Breast epithelium (tissue), 4 donors: Measurements from ENCODE around the gene ADAMTS17. TPM values are rescaled to one million over a fixed set of nuclear protein-coding genes. Genes with fewer than 3 reads are reported as not detected.
A peak's percentile ranks its signal among the peaks of the same experiment; 100 is the strongest.

Experiments used
- DNase-seq, 2 donors: peaks; one replicate each; pipeline ENCODE4 v3.0.0-alpha.2; 2019; ENCODE audit warnings: low spot score in 2 of 2
- H3K27ac ChIP-seq, 2 donors: fragments of 200-600 bp; sonication (generic) in 1 of 2; one replicate each; pipeline ENCODE4 v1.5.1; 2016 to 2019; ENCODE audit warnings: mild to moderate bottlenecking in 1 of 2
- H3K27me3 ChIP-seq, 2 donors: fragments of 200-600 bp; sonication (generic) in 1 of 2; one replicate each; pipeline versions ENCODE4 v1.5.1 to v1.6.0; 2017 to 2019; ENCODE audit warnings: control low read depth in 1 of 2, mild to moderate bottlenecking in 1 of 2
- H3K36me3 ChIP-seq: fragments of 200-600 bp; one replicate; pipeline ENCODE4 v1.5.1; 2019
- H3K4me1 ChIP-seq, 2 donors: fragments of 200-600 bp; sonication (generic); one replicate each; pipeline ENCODE4 v1.5.1; 2016 to 2019; ENCODE audit warnings: control low read depth in 1 of 2
- H3K4me3 ChIP-seq, 3 donors: fragments of 200-600 bp; sonication (generic); 1 replicate in 2 of 3; 2 replicates in 1 of 3; pipeline ENCODE4 v1.5.1; 2016 to 2019; ENCODE audit warnings: mild to moderate bottlenecking in 3 of 3, moderate library complexity in 2 of 3
- H3K9me3 ChIP-seq, 2 donors: fragments of 200-600 bp; sonication (generic) in 1 of 2; one replicate each; pipeline ENCODE4 v1.5.1; 2016 to 2019; ENCODE audit warnings: control low read depth in 1 of 2
- POLR2A ChIP-seq: fragments of 450-650 bp; IDR thresholded peaks from one replicate; pipeline ENCODE4 v1.6.1; 2016; ENCODE audit warnings: antibody characterized with exemption, mild to moderate bottlenecking, moderate library complexity
- POLR2AphosphoS5 ChIP-seq, 3 donors: sonication (generic); formaldehyde crosslinking; IDR thresholded peaks; one replicate each; pipeline ENCODE4 v1.6.1; 2017; ENCODE audit warnings: antibody characterized with exemption in 3 of 3
- intact Hi-C: fragments of 100-400 bp; cut with DNase I; formaldehyde crosslinking; loops from one replicate; pipeline ENCODE4 v1.15.1; 2023; ENCODE audit warnings: low total_unique reads
- total RNA-seq, 3 donors: library from RNA; depleted of rRNA; stranded (reverse); fragments of >200 nt; gene quantifications; one replicate each; pipeline ENCODE4 v1.1.0, GENCODE V29; 2016
- TF ChIP-seq, protein P1 (sequence below), 3 donors: fragments of 450-650 bp; IDR thresholded peaks; one replicate each; pipeline ENCODE4 v1.5.1; 2016 to 2017; ENCODE audit warnings: antibody characterized with exemption in 3 of 3, mild to moderate bottlenecking in 3 of 3, moderate library complexity in 3 of 3

Gene ADAMTS17
- total RNA-seq, 3 donors from 2014 or later, result 5.1 to 8.0 (median 5.9) TPM

DNA sequence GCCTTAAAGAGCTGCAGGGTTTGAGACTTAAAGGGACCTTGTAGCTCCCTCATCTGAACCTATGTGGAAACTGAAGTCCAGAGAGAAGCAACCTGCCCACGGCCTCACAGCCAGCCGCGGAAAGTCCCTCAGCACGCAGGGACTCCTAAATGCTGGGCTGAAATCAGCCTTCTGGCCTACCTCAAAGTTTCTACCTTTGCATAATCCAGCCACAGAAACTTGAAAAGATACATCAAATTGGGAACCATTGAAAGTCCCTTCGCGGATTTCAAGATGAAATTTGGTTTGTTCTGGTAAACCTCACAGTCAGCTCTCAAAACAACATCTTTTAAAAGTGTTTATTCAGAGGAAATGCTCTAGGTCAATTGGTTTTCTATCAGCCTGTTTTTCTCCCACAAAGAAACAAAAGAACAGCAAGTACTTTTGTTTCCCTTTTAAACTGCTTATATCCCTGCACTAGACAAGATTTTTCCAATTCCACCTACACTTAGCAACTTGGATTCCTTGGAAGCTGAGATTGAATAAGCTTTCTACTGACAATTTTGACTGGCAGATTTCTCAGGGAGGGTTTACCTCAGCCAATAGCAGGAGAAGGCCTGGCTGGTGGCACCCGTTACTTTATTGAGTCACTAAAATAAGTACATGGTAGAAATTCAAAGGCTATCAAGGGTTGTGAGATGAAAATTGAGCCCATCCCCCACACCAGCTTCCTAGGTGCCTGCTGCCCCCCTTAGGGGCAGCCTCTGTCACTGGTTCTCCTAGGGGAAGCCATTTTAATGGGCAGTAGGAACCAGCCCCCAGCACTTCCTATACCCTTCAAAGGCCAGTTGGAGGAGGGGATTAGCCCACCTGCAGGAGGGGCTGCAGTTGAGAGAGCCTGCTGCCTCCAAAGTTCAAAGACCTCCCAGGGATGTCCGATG is 171.2 kb downstream of the ADAMTS17 start:
- H3K36me3 ChIP-seq, result no peaks in the 10 kb centered on the region

DNA sequence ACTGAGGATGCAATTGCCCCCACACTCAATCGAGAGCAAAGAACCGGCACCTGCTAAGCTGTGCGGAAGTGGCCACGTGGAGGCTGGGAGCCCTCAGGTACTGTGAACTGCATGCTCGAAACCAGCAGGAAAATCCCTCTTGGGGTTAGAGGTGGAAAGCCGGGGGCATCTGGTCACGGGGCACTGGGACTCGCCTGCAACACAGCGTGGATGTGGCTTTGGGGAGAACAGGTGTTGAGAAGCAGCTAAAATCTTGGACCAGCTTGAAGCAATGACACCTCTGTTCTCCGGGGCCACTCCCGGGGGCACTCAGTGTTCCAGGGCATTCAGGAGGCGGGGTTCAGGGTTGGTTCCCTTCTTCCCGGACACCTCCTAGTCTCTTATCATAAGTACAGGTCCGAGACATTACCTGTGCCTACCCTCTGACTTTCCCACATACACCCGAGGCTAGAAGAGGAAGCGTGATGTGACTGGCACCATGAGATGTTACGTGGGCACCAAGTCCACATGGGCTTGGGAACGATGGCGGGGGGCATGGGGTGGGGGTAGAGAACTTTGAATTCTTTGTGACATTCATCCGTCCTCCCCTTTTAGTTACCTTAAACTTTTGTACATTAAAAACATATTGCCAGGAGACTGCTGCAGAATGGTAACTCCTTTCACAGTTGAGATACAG is 172.0 kb downstream of the ADAMTS17 start:
- intact Hi-C loops, result no loop called here
- Histone ChIP-seq H3K36me3 (no peaks in the 10 kb centered on the region), H3K4me1 (no peaks in the 10 kb centered on the region), H3K9me3 (peaks cover 21 to 23% of the 10 kb centered on the region in 2 donors), H3K4me3 (no peak overlapping the region), H3K27me3 (no peaks in the 10 kb centered on the region), H3K27ac (peak overlapping the region in 1 of 2 donors; percentile 32)
- no peak for DNase-seq
- no peak for TF ChIP-seq POLR2AphosphoS5 (IDR thresholded peaks at IDR 0.05)
- TF ChIP-seq, protein P1, sequence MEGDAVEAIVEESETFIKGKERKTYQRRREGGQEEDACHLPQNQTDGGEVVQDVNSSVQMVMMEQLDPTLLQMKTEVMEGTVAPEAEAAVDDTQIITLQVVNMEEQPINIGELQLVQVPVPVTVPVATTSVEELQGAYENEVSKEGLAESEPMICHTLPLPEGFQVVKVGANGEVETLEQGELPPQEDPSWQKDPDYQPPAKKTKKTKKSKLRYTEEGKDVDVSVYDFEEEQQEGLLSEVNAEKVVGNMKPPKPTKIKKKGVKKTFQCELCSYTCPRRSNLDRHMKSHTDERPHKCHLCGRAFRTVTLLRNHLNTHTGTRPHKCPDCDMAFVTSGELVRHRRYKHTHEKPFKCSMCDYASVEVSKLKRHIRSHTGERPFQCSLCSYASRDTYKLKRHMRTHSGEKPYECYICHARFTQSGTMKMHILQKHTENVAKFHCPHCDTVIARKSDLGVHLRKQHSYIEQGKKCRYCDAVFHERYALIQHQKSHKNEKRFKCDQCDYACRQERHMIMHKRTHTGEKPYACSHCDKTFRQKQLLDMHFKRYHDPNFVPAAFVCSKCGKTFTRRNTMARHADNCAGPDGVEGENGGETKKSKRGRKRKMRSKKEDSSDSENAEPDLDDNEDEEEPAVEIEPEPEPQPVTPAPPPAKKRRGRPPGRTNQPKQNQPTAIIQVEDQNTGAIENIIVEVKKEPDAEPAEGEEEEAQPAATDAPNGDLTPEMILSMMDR (IDR thresholded peaks at IDR 0.05), result no peak

More for the DNA sequence above, 171.2 kb downstream of the ADAMTS17 start:
- Histone ChIP-seq H3K9me3 (peaks cover 21 to 26% of the 10 kb centered on the region in 2 donors), H3K27me3 (no peaks in the 10 kb centered on the region), H3K4me3 (no peak overlapping the region), H3K4me1 (no peaks in the 10 kb centered on the region), H3K27ac (peak overlapping the region; percentile 18 to 32)
- TF ChIP-seq, protein P1 (IDR thresholded peaks at IDR 0.05), result no peak
- TF ChIP-seq POLR2AphosphoS5 (IDR thresholded peaks at IDR 0.05) (no peak), POLR2A (no peak)
- intact Hi-C loops, result no loop called here
- no peak for DNase-seq

DNA sequence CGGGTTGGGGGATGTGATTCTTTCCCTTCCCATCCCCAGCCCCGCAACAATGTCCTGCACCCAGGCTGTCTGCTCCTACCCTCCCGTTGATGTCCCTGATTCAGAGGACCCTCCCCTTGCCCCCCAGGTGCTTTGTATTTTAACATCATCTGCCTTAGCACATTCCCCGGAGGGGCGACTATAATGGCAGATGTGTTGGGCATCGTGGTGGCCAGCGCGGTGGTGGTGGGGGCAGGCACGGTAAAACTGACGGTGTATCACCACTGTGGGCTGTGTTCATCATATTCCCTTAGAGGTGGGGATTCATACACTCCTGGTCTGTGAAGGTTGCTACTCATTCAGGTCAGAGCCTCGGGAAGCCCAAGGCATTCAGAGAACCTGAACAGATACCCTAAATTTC is 173.0 kb downstream of the ADAMTS17 start:
- Histone ChIP-seq H3K9me3 (peaks cover 15 to 19% of the 10 kb centered on the region in 2 donors), H3K27me3 (no peaks in the 10 kb centered on the region), H3K36me3 (no peaks in the 10 kb centered on the region), H3K4me1 (no peaks in the 10 kb centered on the region), H3K4me3 (no peak overlapping the region), H3K27ac (no peak overlapping the region)
- TF ChIP-seq, protein P1 (IDR thresholded peaks at IDR 0.05), result no peak
- no peak for TF ChIP-seq POLR2A
- TF ChIP-seq POLR2AphosphoS5 (IDR thresholded peaks at IDR 0.05), result no peak
- intact Hi-C loops, result no loop called here
- no peak for DNase-seq

DNA sequence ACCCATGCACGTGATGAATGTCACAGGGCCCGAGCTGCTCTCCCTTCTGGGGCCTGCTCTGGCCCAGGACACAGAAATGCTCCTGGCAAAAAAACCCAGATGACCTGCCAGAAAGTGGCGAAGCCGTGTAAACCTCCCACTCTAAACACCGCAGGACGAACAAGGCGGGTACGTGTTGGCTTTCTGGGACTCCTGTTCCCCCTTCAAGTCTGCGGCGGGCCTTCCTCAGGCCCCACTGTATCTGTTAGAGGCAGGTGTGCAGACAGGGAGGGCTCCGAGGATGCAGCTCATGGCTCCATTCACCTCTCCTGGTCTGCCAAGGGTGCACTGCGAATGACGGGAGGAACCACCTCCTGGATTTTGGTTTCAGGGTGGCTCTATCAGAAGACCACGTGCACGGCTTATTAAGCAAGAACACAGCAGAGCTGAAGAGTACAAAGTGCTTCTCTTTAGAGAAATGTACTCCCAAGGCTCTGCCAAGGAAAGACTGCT is 173.8 kb downstream of the ADAMTS17 start:
- intact Hi-C loops, result no loop called here
- no peaks in the 10 kb centered on the region for H3K27me3 ChIP-seq
- peaks cover 7 to 11% of the 10 kb centered on the region in 2 donors for H3K9me3 ChIP-seq
- no peak overlapping the region for H3K4me3 ChIP-seq
- TF ChIP-seq, protein P1 (IDR thresholded peaks at IDR 0.05), result no peak
- TF ChIP-seq POLR2A, result no peak
- no peak for TF ChIP-seq POLR2AphosphoS5 (IDR thresholded peaks at IDR 0.05)
- DNase-seq, result no peak
- H3K27ac ChIP-seq, result no peak overlapping the region
- H3K4me1 ChIP-seq, result no peaks in the 10 kb centered on the region
- no peaks in the 10 kb centered on the region for H3K36me3 ChIP-seq

DNA sequence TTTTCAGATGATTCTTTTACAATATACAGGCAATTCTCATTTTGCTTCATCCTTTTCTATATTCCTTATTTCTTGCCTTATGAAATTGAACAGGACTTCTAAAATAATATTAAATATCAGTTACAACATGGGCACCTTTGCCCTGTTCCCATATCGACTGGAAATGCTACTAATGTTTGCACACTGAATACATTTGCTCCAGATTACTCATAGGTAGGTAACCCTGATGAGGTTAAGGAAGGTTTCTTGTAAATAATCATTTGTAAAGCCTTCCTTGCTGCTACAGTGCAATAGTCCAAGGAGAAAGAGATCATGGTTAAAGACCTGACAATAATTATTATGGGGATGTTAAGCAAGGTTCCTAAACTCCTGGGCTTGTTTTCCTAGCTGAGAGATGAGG is 175.5 kb downstream of the ADAMTS17 start:
- Histone ChIP-seq H3K9me3 (peaks cover 0 to 1% of the 10 kb centered on the region in 2 donors), H3K27me3 (no peaks in the 10 kb centered on the region), H3K36me3 (no peaks in the 10 kb centered on the region), H3K27ac (no peak overlapping the region), H3K4me3 (no peak overlapping the region), H3K4me1 (no peaks in the 10 kb centered on the region)
- no peak for DNase-seq
- intact Hi-C loops, result no loop called here
- TF ChIP-seq, protein P1 (IDR thresholded peaks at IDR 0.05), result no peak
- TF ChIP-seq POLR2AphosphoS5 (IDR thresholded peaks at IDR 0.05), result no peak
- TF ChIP-seq POLR2A, result no peak
